Tibial nerve (tissue), 4 donors: ENCODE results near the gene SPATA25. TPM values are rescaled to one million over a fixed set of nuclear protein-coding genes. Genes with fewer than 3 reads are reported as not detected.

Experiments
- DNase-seq, 2 donors: peaks; one replicate each; pipeline ENCODE4 v3.0.0-alpha.2; 2019; ENCODE audit warnings: low spot score in 2 of 2
- H3K27ac ChIP-seq, 4 donors: fragments of 200-600 bp; sonication (generic) in 3 of 4; one replicate each; pipeline ENCODE4 v1.5.1; 2017 to 2019; ENCODE audit warnings: mild to moderate bottlenecking in 1 of 4
- H3K27me3 ChIP-seq, 2 donors: fragments of 200-600 bp; sonication (generic) in 1 of 2; one replicate each; pipeline versions ENCODE4 v1.5.1 to v1.6.0; 2017 to 2019
- H3K36me3 ChIP-seq, 3 donors: fragments of 200-600 bp; sonication (generic); one replicate each; pipeline ENCODE4 v1.5.1; 2018 to 2019
- H3K4me1 ChIP-seq, 4 donors: fragments of 200-600 bp; sonication (generic) in 3 of 4; one replicate each; pipeline ENCODE4 v1.5.1; 2017 to 2019
- H3K4me3 ChIP-seq, 4 donors: fragments of 200-600 bp; sonication (generic) in 3 of 4; one replicate each; pipeline ENCODE4 v1.5.1; 2017 to 2019; ENCODE audit warnings: mild to moderate bottlenecking in 1 of 4, moderate library complexity in 1 of 4
- H3K9me3 ChIP-seq, 4 donors: fragments of 200-600 bp; sonication (generic) in 3 of 4; one replicate each; pipeline ENCODE4 v1.5.1; 2017 to 2019
- CTCF ChIP-seq, 5 experiments: fragments of 200-600 bp in 3 of 5; fragments of 450-650 bp in 2 of 5; sonication (generic) in 3 of 5; IDR thresholded peaks; one replicate each; pipeline ENCODE4 v1.5.1; 2016 to 2019; ENCODE audit warnings: antibody characterized with exemption in 5 of 5, mild to moderate bottlenecking in 3 of 5, moderate library complexity in 2 of 5
- EP300 ChIP-seq, 2 donors: sonication (generic); formaldehyde crosslinking; IDR thresholded peaks; one replicate each; pipeline ENCODE4 v1.6.1; 2017; ENCODE audit warnings: antibody characterized with exemption in 2 of 2, mild to moderate bottlenecking in 1 of 2
- POLR2A ChIP-seq, 2 donors: fragments of 450-650 bp; IDR thresholded peaks; one replicate each; pipeline ENCODE4 v1.6.1; 2017; ENCODE audit warnings: antibody characterized with exemption in 2 of 2, mild to moderate bottlenecking in 2 of 2, moderate library complexity in 2 of 2
- WGBS, 2 donors: methylation state at CpG; one replicate each; pipeline ENCODE4 v1.1.5; 2018; 5-methylcytosine and 5-hydroxymethylcytosine counted together
- total RNA-seq, 4 donors: library from RNA; depleted of rRNA; stranded (reverse); fragments of >200 nt; gene quantifications; one replicate each; pipeline ENCODE4 v1.1.0, GENCODE V29; 2016

The SPATA25 gene
- total RNA-seq, 4 donors from 2014 or later: 2.6 to 18.3 (median 7.9) TPM

GRCh38 chr20:45863543-45864470 lies 23.6 kb downstream of the SPATA25 start:
- TF ChIP-seq CTCF (IDR thresholded peaks at IDR 0.05): no peak
- no peak for TF ChIP-seq POLR2A (IDR thresholded peaks at IDR 0.05)
- DNase-seq: no peak
- 80 to 85% methylated on average over 7 of the region's 7 CpGs for WGBS, 2 donors

GRCh38 chr20:45861221-45862075 lies 26.0 kb downstream of the SPATA25 start:
- WGBS, 2 donors: 81 to 84% methylated on average over 7 of the region's 7 CpGs
- no peak for TF ChIP-seq EP300 (IDR thresholded peaks at IDR 0.05)
- no peak for TF ChIP-seq CTCF (IDR thresholded peaks at IDR 0.05)
- TF ChIP-seq POLR2A (IDR thresholded peaks at IDR 0.05): no peak

More at GRCh38 chr20:45863543-45864470, 23.6 kb downstream of the SPATA25 start:
- H3K36me3 ChIP-seq: peaks cover 0 to 4% (median 0%) of the 10 kb centered on the region in 3 donors
- H3K4me3 ChIP-seq: no peak overlapping the region
- H3K27ac ChIP-seq: no peak overlapping the region
- no peaks in the 10 kb centered on the region for H3K9me3 ChIP-seq
- H3K4me1 ChIP-seq: peaks cover 0 to 6% (median 0%) of the 10 kb centered on the region in 4 donors
- H3K27me3 ChIP-seq: no peaks in the 10 kb centered on the region

GRCh38 chr20:45860560-45861220 lies 26.7 kb downstream of the SPATA25 start:
- Histone ChIP-seq H3K9me3 (no peaks in the 10 kb centered on the region), H3K27ac (no peak overlapping the region), H3K4me1 (peaks cover 0 to 27% (median 15%) of the 10 kb centered on the region in 4 donors), H3K36me3 (peaks cover 0 to 4% (median 0%) of the 10 kb centered on the region in 3 donors), H3K4me3 (no peak overlapping the region), H3K27me3 (no peaks in the 10 kb centered on the region)
- WGBS, 2 donors: 59 to 60% methylated on average over 7 of the region's 7 CpGs
- no peak for TF ChIP-seq EP300 (IDR thresholded peaks at IDR 0.05)
- TF ChIP-seq POLR2A (IDR thresholded peaks at IDR 0.05): no peak
- no peak for TF ChIP-seq CTCF (IDR thresholded peaks at IDR 0.05)
- DNase-seq: no peak

More at GRCh38 chr20:45861221-45862075, 26.0 kb downstream of the SPATA25 start:
- no peak overlapping the region for H3K4me3 ChIP-seq
- no peak overlapping the region for H3K27ac ChIP-seq
- no peak for DNase-seq
- peaks cover 0 to 20% (median 8%) of the 10 kb centered on the region in 4 donors for H3K4me1 ChIP-seq
- peaks cover 0 to 4% (median 0%) of the 10 kb centered on the region in 3 donors for H3K36me3 ChIP-seq
- H3K9me3 ChIP-seq: no peaks in the 10 kb centered on the region
- no peaks in the 10 kb centered on the region for H3K27me3 ChIP-seq

- no peak overlapping the region for H3K4me3 ChIP-seq
- no peak for DNase-seq
- no peaks in the 10 kb centered on the region for H3K27me3 ChIP-seq
- H3K36me3 ChIP-seq: peaks cover 0 to 6% (median 0%) of the 10 kb centered on the region in 3 donors
- no peak overlapping the region for H3K27ac ChIP-seq
- WGBS, 2 donors: 93 to 94% methylated on average over 5 of the region's 5 CpGs
- no peaks in the 10 kb centered on the region for H3K9me3 ChIP-seq
- TF ChIP-seq EP300 (IDR thresholded peaks at IDR 0.05) (no peak), CTCF (IDR thresholded peaks at IDR 0.05) (no peak), POLR2A (IDR thresholded peaks at IDR 0.05) (no peak)
- H3K4me1 ChIP-seq: peaks cover 0 to 35% (median 20%) of the 10 kb centered on the region in 4 donors
Observed at GRCh38 chr20:45859916-45860315, 27.5 kb downstream of the SPATA25 start.
